Thyroid gland (tissue), 4 donors: ENCODE data around the gene PDGFRB. TPM values are rescaled to one million over a fixed set of nuclear protein-coding genes. Genes with fewer than 3 reads are reported as not detected.

ENCODE experiments used
- DNase-seq, 2 donors: peaks; one replicate each; pipeline ENCODE4 v3.0.0-alpha.2; 2019
- H3K27ac ChIP-seq, 3 donors: fragments of 200-600 bp; sonication (generic); 1 replicate in 2 of 3; 2 replicates in 1 of 3; pipeline ENCODE4 v1.5.1; 2016 to 2019; ENCODE audit warnings: mild to moderate bottlenecking in 1 of 3, moderate library complexity in 1 of 3
- H3K27me3 ChIP-seq: fragments of 200-600 bp; sonication (generic); one replicate; pipeline ENCODE4 v1.5.1; 2019
- H3K36me3 ChIP-seq, 2 donors: fragments of 200-600 bp; sonication (generic); one replicate each; pipeline ENCODE4 v1.5.1; 2016 to 2019
- H3K4me1 ChIP-seq, 2 donors: fragments of 200-600 bp; sonication (generic); one replicate each; pipeline ENCODE4 v1.5.1; 2017 to 2019
- H3K4me3 ChIP-seq, 3 donors: fragments of 200-600 bp; sonication (generic); replicated peaks in 1 of 3; 1 replicate in 2 of 3; 2 replicates in 1 of 3; pipeline ENCODE4 v1.5.1; 2016; ENCODE audit warnings: mild to moderate bottlenecking in 1 of 3
- H3K9me3 ChIP-seq: fragments of 200-600 bp; sonication (generic); one replicate; pipeline ENCODE4 v1.5.1; 2017
- CTCF ChIP-seq, 6 experiments: fragments of 200-600 bp in 3 of 6; fragments of 450-650 bp in 3 of 6; sonication (generic) in 3 of 6; IDR thresholded peaks; one replicate each; pipeline ENCODE4 v1.5.1; 2016 to 2019; ENCODE audit warnings: antibody characterized with exemption in 6 of 6, mild to moderate bottlenecking in 2 of 6, inconsistent platforms in 1 of 6, moderate library complexity in 1 of 6
- POLR2A ChIP-seq, 2 donors: fragments of 450-650 bp; IDR thresholded peaks; one replicate each; pipeline ENCODE4 v1.6.1; 2017; ENCODE audit warnings: antibody characterized with exemption in 2 of 2, mild to moderate bottlenecking in 2 of 2, moderate library complexity in 1 of 2
- WGBS, 2 donors: methylation state at CpG; one replicate each; pipeline ENCODE4 v1.1.5; 2017; 5-methylcytosine and 5-hydroxymethylcytosine counted together
- intact Hi-C: fragments of 100-400 bp; cut with DNase I; formaldehyde crosslinking; loops from one replicate; pipeline ENCODE4 v1.15.1; 2023
- total RNA-seq, 4 donors: library from RNA; depleted of rRNA; stranded (reverse); fragments of >200 nt; gene quantifications; one replicate each; pipeline ENCODE4 v1.2.3, GENCODE V29; 2016

Gene PDGFRB
- total RNA-seq, 4 donors from 2014 or later: 47.3 to 108 (median 84.8) TPM

GRCh38 chr5:150112201-150113046 lies 43.2 kb downstream of the PDGFRB start:
- no peak overlapping the region for H3K4me3 ChIP-seq
- intact Hi-C loops: no loop called here
- peak overlapping the region in 1 of 3 donors; percentile 17 for H3K27ac ChIP-seq
- no peaks in the 10 kb centered on the region for H3K27me3 ChIP-seq
- TF ChIP-seq CTCF (IDR thresholded peaks at IDR 0.05): no peak
- peak in 1 of 2 donors; percentile 22 for DNase-seq
- no peaks in the 10 kb centered on the region for H3K9me3 ChIP-seq
- peaks cover 0 to 8% of the 10 kb centered on the region in 2 donors for H3K4me1 ChIP-seq
- WGBS, 2 donors: 29 to 57% methylated on average over 3 to 6 of the region's 6 CpGs
- no peaks in the 10 kb centered on the region for H3K36me3 ChIP-seq

- Histone ChIP-seq H3K4me3 (no peak overlapping the region), H3K27ac (no peak overlapping the region), H3K4me1 (peaks cover 0 to 8% of the 10 kb centered on the region in 2 donors), H3K27me3 (no peaks in the 10 kb centered on the region), H3K36me3 (no peaks in the 10 kb centered on the region), H3K9me3 (no peaks in the 10 kb centered on the region)
- no peak for DNase-seq
- 85 to 87% methylated on average over 8 of the region's 8 CpGs for WGBS, 2 donors
- TF ChIP-seq POLR2A (IDR thresholded peaks at IDR 0.05): no peak
- no peak for TF ChIP-seq CTCF (IDR thresholded peaks at IDR 0.05)
- intact Hi-C loops: no loop called here
Observed at GRCh38 chr5:150111122-150111521, 44.5 kb downstream of the PDGFRB start.

- Histone ChIP-seq H3K36me3 (no peaks in the 10 kb centered on the region), H3K27me3 (no peaks in the 10 kb centered on the region), H3K4me3 (no peak overlapping the region), H3K4me1 (peaks cover 0 to 8% of the 10 kb centered on the region in 2 donors), H3K27ac (no peak overlapping the region), H3K9me3 (no peaks in the 10 kb centered on the region)
- WGBS, 2 donors: 64 to 71% methylated on average over 4 of the region's 4 CpGs
- no peak for TF ChIP-seq POLR2A (IDR thresholded peaks at IDR 0.05)
- TF ChIP-seq CTCF (IDR thresholded peaks at IDR 0.05): no peak
- intact Hi-C loops: no loop called here
- no peak for DNase-seq
Observed at GRCh38 chr5:150109921-150110320, 45.7 kb downstream of the PDGFRB start.

GRCh38 chr5:150108711-150109514 lies 46.7 kb downstream of the PDGFRB start:
- H3K36me3 ChIP-seq: no peaks in the 10 kb centered on the region
- no peak overlapping the region for H3K27ac ChIP-seq
- DNase-seq: no peak
- WGBS, 2 donors: 85 to 98% methylated on average over 9 to 10 of the region's 11 CpGs
- intact Hi-C loops: no loop called here
- H3K4me3 ChIP-seq: no peak overlapping the region
- no peaks in the 10 kb centered on the region for H3K27me3 ChIP-seq
- no peaks in the 10 kb centered on the region for H3K9me3 ChIP-seq
- H3K4me1 ChIP-seq: peaks cover 0 to 8% of the 10 kb centered on the region in 2 donors
- TF ChIP-seq POLR2A (IDR thresholded peaks at IDR 0.05) (no peak), CTCF (IDR thresholded peaks at IDR 0.05) (no peak)
